Nephron progenitor cell (in vitro differentiated cells): ENCODE results near the gene TMEM208.
A peak's percentile ranks its signal among the peaks of the same experiment; 100 is the strongest.

ENCODE experiments used
- DNase-seq: peaks from one replicate; pipeline ENCODE4 v3.0.0; 2021
- H3K27ac Mint-ChIP-seq: 2 replicates; pipeline ENCODE4 v1.8.0; 2021; ENCODE audit warnings: mild to moderate bottlenecking, moderate library complexity, mixed read lengths
- H3K27me3 Mint-ChIP-seq: 2 replicates; pipeline ENCODE4 v1.8.0; 2021; ENCODE audit warnings: mild to moderate bottlenecking, low read depth, mixed read lengths; ENCODE audit not compliant: poor library complexity
- H3K36me3 Mint-ChIP-seq: 2 replicates; pipeline ENCODE4 v1.8.0; 2021; ENCODE audit warnings: low read depth, mixed read lengths
- H3K4me1 Mint-ChIP-seq: 2 replicates; pipeline ENCODE4 v1.8.0; 2021; ENCODE audit warnings: mixed read lengths
- H3K4me3 Mint-ChIP-seq: 2 replicates; pipeline ENCODE4 v1.8.0; 2021; ENCODE audit warnings: mild to moderate bottlenecking, moderate library complexity, mixed read lengths
- H3K9me3 Mint-ChIP-seq: 2 replicates; pipeline ENCODE4 v1.8.0; 2021; ENCODE audit warnings: mild to moderate bottlenecking, moderate library complexity, mixed read lengths
- TF ChIP-seq, protein P1 (sequence below): fragments of 200-600 bp; sonication (generic); IDR thresholded peaks from 2 replicates; pipeline ENCODE4 v1.5.0; 2021; ENCODE audit warnings: antibody characterized with exemption

Gene TMEM208

DNA sequence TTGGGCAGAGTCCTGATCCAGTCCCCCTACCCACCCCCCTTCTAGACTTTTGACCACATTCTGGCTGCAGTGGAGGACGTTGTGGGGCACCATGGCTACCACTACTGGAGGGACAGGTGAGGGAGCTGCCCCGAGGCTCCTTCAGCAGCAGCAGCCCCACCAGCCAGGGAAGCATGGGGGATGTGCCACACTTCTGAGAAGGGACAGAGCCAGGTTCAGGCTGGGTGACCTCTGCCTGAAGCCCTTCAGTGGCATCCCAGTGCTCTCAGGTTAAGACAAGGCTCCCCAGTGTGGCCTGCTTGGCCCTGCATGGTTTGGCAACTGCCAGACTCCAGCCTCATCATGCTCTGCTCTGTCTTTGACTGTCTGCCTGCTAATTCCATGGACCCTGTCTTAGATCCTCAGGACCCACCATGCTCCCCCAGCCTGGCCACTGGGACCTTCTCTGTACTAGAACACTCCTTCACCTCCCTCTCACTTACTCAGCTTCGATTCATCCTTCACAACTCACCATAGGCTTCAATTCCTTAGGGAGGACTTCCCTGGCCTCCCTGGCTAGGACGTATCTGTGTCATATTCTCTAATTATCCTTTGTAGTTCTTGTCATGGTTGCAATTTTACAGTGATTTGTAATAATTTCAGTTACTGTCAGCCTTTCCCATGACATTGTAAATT lies 30.7 kb downstream of the TMEM208 start:
- H3K27ac Mint-ChIP-seq = no peak overlapping the region
- peaks cover 20% of the 10 kb centered on the region for H3K4me1 Mint-ChIP-seq
- TF ChIP-seq, protein P1, sequence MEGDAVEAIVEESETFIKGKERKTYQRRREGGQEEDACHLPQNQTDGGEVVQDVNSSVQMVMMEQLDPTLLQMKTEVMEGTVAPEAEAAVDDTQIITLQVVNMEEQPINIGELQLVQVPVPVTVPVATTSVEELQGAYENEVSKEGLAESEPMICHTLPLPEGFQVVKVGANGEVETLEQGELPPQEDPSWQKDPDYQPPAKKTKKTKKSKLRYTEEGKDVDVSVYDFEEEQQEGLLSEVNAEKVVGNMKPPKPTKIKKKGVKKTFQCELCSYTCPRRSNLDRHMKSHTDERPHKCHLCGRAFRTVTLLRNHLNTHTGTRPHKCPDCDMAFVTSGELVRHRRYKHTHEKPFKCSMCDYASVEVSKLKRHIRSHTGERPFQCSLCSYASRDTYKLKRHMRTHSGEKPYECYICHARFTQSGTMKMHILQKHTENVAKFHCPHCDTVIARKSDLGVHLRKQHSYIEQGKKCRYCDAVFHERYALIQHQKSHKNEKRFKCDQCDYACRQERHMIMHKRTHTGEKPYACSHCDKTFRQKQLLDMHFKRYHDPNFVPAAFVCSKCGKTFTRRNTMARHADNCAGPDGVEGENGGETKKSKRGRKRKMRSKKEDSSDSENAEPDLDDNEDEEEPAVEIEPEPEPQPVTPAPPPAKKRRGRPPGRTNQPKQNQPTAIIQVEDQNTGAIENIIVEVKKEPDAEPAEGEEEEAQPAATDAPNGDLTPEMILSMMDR = no peak
- no peak overlapping the region for H3K4me3 Mint-ChIP-seq
- no peaks in the 10 kb centered on the region for H3K36me3 Mint-ChIP-seq
- no peak for DNase-seq
- peaks cover 27% of the 10 kb centered on the region for H3K27me3 Mint-ChIP-seq
- no peaks in the 10 kb centered on the region for H3K9me3 Mint-ChIP-seq

DNA sequence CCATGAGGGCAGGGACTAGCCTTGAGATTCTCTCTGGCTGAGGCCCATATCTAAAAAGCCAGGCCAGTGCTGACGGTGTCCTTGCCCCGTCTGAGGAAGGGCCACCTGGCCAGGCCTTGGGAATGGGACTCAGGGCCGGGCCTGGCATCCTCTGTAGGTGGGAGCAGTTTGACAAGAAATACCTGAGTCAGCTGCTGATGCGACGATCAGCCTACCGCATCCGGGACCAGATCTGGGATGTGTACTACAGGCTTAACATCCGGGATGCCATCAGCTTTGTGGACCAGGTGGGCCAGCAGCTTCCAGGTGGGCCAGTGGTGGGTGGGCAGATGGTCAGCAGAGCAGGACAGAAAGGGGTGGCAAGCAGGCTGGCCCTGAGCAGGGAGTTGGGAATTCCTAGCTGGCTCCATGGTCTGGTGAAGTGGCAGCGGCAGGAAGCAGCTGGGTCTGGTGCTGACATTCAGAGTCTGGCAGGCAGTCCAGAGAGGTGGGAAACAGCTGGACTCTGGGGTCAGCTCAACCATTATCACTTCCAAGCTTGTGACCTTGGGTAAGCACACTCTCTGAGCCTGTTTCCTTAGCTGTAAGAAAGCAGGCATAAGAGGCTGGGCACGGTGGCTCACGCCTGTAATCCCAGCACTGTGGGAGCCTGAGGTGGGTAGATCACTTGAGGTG lies 31.4 kb downstream of the TMEM208 start:
- Mint-ChIP-seq H3K4me3 (no peak overlapping the region), H3K27me3 (peaks cover 29% of the 10 kb centered on the region), H3K4me1 (peaks cover 20% of the 10 kb centered on the region), H3K36me3 (no peaks in the 10 kb centered on the region), H3K9me3 (no peaks in the 10 kb centered on the region), H3K27ac (no peak overlapping the region)
- no peak for DNase-seq
- TF ChIP-seq, protein P1 = no peak

DNA sequence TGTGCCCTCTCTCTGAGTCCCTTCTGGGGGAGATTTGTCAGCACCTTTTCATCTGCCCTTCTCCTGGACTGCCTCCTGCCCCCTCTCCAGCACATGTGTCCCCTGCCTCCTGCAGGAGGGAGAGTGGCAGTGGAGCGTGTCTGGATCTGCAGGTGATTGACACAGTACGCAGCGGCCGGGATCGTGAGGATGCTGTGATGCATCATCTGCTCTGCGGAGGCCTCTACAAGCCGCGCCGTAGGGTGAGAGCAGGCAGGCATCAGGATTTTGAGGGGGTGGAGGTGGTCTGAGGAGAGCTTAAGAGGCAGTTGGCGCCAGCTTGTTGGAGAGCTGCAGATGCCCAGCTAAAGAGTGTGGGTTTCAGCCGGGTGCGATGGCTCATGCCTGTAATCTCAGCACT lies 32.8 kb downstream of the TMEM208 start:
- Mint-ChIP-seq H3K9me3 (no peaks in the 10 kb centered on the region), H3K4me1 (peaks cover 20% of the 10 kb centered on the region), H3K4me3 (no peak overlapping the region), H3K27ac (no peak overlapping the region), H3K36me3 (no peaks in the 10 kb centered on the region), H3K27me3 (peaks cover 39% of the 10 kb centered on the region)
- TF ChIP-seq, protein P1 = no peak
- DNase-seq = no peak

DNA sequence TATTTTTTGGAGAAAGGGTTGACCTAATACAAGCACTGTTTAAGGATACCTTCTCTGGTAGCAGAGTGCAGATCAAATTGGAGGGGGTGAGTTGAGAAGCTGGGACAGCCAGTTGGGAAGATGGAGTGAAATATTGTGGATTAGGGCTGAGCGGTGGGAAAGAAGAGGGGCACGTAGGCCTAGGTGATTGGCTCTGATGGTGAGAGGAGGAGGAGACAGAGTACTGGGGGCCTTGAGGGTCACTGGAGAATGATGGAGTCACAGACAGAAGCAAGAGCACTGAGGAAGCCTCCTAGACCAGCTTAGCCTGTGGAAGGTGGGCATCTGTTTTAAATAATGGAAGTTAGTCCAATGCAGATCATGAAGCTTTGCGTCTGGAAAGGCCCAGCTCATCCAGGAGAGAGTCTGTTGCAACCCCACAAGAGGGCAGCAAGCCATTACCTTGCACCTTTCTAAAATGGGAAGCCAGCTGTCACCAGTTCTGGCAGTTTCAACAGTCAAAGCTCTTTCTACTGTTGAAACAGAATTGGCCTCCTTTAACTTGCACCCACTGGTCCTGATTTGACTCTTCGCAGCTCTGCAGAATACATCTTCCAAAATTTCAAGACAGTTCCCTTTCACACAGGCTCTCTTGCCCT lies 33.6 kb downstream of the TMEM208 start:
- DNase-seq = no peak
- no peaks in the 10 kb centered on the region for H3K9me3 Mint-ChIP-seq
- H3K4me1 Mint-ChIP-seq = peaks cover 16% of the 10 kb centered on the region
- no peak overlapping the region for H3K4me3 Mint-ChIP-seq
- no peaks in the 10 kb centered on the region for H3K36me3 Mint-ChIP-seq
- TF ChIP-seq, protein P1 = peak; percentile 52
- H3K27ac Mint-ChIP-seq = no peak overlapping the region
- H3K27me3 Mint-ChIP-seq = peaks cover 38% of the 10 kb centered on the region

DNA sequence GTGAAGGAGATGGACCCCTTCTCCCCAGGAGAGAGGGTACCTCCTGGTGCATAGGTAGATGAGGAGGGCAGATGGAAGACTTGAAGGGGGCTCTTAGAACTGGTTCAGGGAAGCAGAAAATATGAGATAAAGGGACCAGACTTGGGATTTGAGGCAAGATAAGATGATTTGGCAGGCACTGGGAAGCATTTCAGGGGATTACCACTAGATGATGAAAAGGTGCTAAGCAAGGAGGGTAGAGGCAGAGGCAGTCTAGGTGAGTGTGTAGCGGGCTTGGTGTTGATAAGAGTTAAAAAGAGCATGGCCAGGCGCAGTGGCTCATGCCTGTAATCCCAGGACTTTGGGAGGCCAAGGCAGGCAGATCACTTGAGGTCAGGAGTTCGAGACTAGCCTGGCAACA lies 36.3 kb downstream of the TMEM208 start:
- TF ChIP-seq, protein P1 = no peak
- Mint-ChIP-seq H3K27me3 (peaks cover 36% of the 10 kb centered on the region), H3K27ac (no peak overlapping the region), H3K9me3 (no peaks in the 10 kb centered on the region), H3K36me3 (no peaks in the 10 kb centered on the region), H3K4me3 (no peak overlapping the region), H3K4me1 (peaks cover 16% of the 10 kb centered on the region)
- no peak for DNase-seq
